ENCODE results near the gene ZNF143.

Gene ZNF143

GRCh38 chr11:9524001-9524400, 63.2 kb downstream of the ZNF143 start:
- Histone ChIP-seq H2BK12ac (ENCODE audit: low read length) (no peak overlapping the region), H3K4ac (ENCODE audit: low read length) (no peak overlapping the region), H3K23ac (ENCODE audit: low read depth, low read length, poor library complexity) (no peak overlapping the region), H3K4me1 (ENCODE audit: control insufficient read depth in 2 of 2, insufficient read depth in 1 of 2, low read depth in 1 of 2, low read length in 2 of 2) (no peaks in the 10 kb centered on the region), H4K91ac (ENCODE audit: low read depth, low read length, poor library complexity) (no peak overlapping the region), H3K9ac (ENCODE audit: low read depth, low read length, poor library complexity) (no peak overlapping the region), H4K8ac (ENCODE audit: low read depth, low read length) (no peak overlapping the region), H3K18ac (ENCODE audit: low read length) (no peak overlapping the region), H2AK5ac (ENCODE audit: low read depth, low read length) (no peak overlapping the region), H2BK120ac (ENCODE audit: low read depth, low read length) (no peak overlapping the region), H3K4me3 (ENCODE audit: low read length in 2 of 2) (no peak overlapping the region), H2AFZ (ENCODE audit: low read length) (no peak overlapping the region), H3K9me3 (replicated peaks in 1 of 2; ENCODE audit: control insufficient read depth in 2 of 2, insufficient read depth in 1 of 2, low read depth in 1 of 2, low read length in 2 of 2) (no peaks in the 10 kb centered on the region), H3K14ac (ENCODE audit: low read length) (no peak overlapping the region), H2BK15ac (ENCODE audit: low read length) (no peak overlapping the region), H3K36me3 (replicated peaks in 1 of 2; ENCODE audit: control insufficient read depth in 2 of 2, insufficient read depth in 2 of 2, low read length in 2 of 2) (peaks cover 9 to 48% of the 10 kb centered on the region in 2 donors), H3K4me2 (ENCODE audit: insufficient read depth, low read length, poor library complexity, severe bottlenecking) (no peak overlapping the region), H3K27me3 (ENCODE audit: control insufficient read depth in 3 of 3, insufficient read depth in 3 of 3, low read depth in 1 of 3, low read length in 3 of 3) (no peaks in the 10 kb centered on the region), H3K27ac (replicated peaks; ENCODE audit: low read length) (no peak overlapping the region), H3K79me1 (ENCODE audit: low read depth, low read length) (no peaks in the 10 kb centered on the region), H2BK5ac (ENCODE audit: low read length) (no peak overlapping the region)
- WGBS, 2 donors (ENCODE audit: extremely low coverage in 2 of 2, insufficient read length in 2 of 2, insufficient replicate concordance in 1 of 2): no CpG with 5 or more reads among the region's 2 CpGs
- DNase-seq (ENCODE audit: low spot score): no peak

- Histone ChIP-seq H3K27ac (replicated peaks; ENCODE audit: low read length) (no peak overlapping the region), H4K8ac (ENCODE audit: low read depth, low read length) (no peak overlapping the region), H2BK5ac (ENCODE audit: low read length) (no peak overlapping the region), H3K4me1 (ENCODE audit: control insufficient read depth in 2 of 2, insufficient read depth in 1 of 2, low read depth in 1 of 2, low read length in 2 of 2) (peaks cover 0 to 11% of the 10 kb centered on the region in 2 donors), H3K18ac (ENCODE audit: low read length) (no peak overlapping the region), H2BK12ac (ENCODE audit: low read length) (no peak overlapping the region), H3K4ac (ENCODE audit: low read length) (no peak overlapping the region), H2AK5ac (ENCODE audit: low read depth, low read length) (no peak overlapping the region), H3K27me3 (ENCODE audit: control insufficient read depth in 3 of 3, insufficient read depth in 3 of 3, low read depth in 1 of 3, low read length in 3 of 3) (no peaks in the 10 kb centered on the region), H3K36me3 (replicated peaks in 1 of 2; ENCODE audit: control insufficient read depth in 2 of 2, insufficient read depth in 2 of 2, low read length in 2 of 2) (peaks cover 9 to 40% of the 10 kb centered on the region in 2 donors), H3K4me3 (ENCODE audit: low read length in 2 of 2) (no peak overlapping the region), H3K9me3 (replicated peaks in 1 of 2; ENCODE audit: control insufficient read depth in 2 of 2, insufficient read depth in 1 of 2, low read depth in 1 of 2, low read length in 2 of 2) (no peaks in the 10 kb centered on the region), H3K23ac (ENCODE audit: low read depth, low read length, poor library complexity) (no peak overlapping the region), H3K9ac (ENCODE audit: low read depth, low read length, poor library complexity) (peak overlapping the region; percentile 63), H2BK120ac (ENCODE audit: low read depth, low read length) (no peak overlapping the region), H2AFZ (ENCODE audit: low read length) (no peak overlapping the region), H2BK15ac (ENCODE audit: low read length) (no peak overlapping the region), H3K4me2 (ENCODE audit: insufficient read depth, low read length, poor library complexity, severe bottlenecking) (no peak overlapping the region), H3K14ac (ENCODE audit: low read length) (no peak overlapping the region), H4K91ac (ENCODE audit: low read depth, low read length, poor library complexity) (no peak overlapping the region), H3K79me1 (ENCODE audit: low read depth, low read length) (no peaks in the 10 kb centered on the region)
- WGBS, 2 donors (ENCODE audit: extremely low coverage in 2 of 2, insufficient read length in 2 of 2, insufficient replicate concordance in 1 of 2): no CpG with 5 or more reads among the region's 3 CpGs
- no peak for DNase-seq (ENCODE audit: low spot score)
These were observed 64.3 kb downstream of the ZNF143 start for GRCh38 chr11:9525116-9525515.

- Histone ChIP-seq H3K4me1 (ENCODE audit: control insufficient read depth in 2 of 2, insufficient read depth in 1 of 2, low read depth in 1 of 2, low read length in 2 of 2) (peaks cover 0 to 14% of the 10 kb centered on the region in 2 donors), H2BK120ac (ENCODE audit: low read depth, low read length) (no peak overlapping the region), H4K91ac (ENCODE audit: low read depth, low read length, poor library complexity) (no peak overlapping the region), H2BK12ac (ENCODE audit: low read length) (no peak overlapping the region), H3K9me3 (replicated peaks in 1 of 2; ENCODE audit: control insufficient read depth in 2 of 2, insufficient read depth in 1 of 2, low read depth in 1 of 2, low read length in 2 of 2) (no peaks in the 10 kb centered on the region), H3K4me2 (ENCODE audit: insufficient read depth, low read length, poor library complexity, severe bottlenecking) (no peak overlapping the region), H2BK15ac (ENCODE audit: low read length) (no peak overlapping the region), H3K4me3 (ENCODE audit: low read length in 2 of 2) (no peak overlapping the region), H3K36me3 (replicated peaks in 1 of 2; ENCODE audit: control insufficient read depth in 2 of 2, insufficient read depth in 2 of 2, low read length in 2 of 2) (peaks cover 7 to 33% of the 10 kb centered on the region in 2 donors), H4K8ac (ENCODE audit: low read depth, low read length) (no peak overlapping the region), H3K9ac (ENCODE audit: low read depth, low read length, poor library complexity) (no peak overlapping the region), H3K27me3 (ENCODE audit: control insufficient read depth in 3 of 3, insufficient read depth in 3 of 3, low read depth in 1 of 3, low read length in 3 of 3) (no peaks in the 10 kb centered on the region), H2AFZ (ENCODE audit: low read length) (no peak overlapping the region), H3K18ac (ENCODE audit: low read length) (no peak overlapping the region), H3K14ac (ENCODE audit: low read length) (no peak overlapping the region), H3K79me1 (ENCODE audit: low read depth, low read length) (peaks cover 3% of the 10 kb centered on the region), H3K23ac (ENCODE audit: low read depth, low read length, poor library complexity) (no peak overlapping the region), H2BK5ac (ENCODE audit: low read length) (no peak overlapping the region), H3K4ac (ENCODE audit: low read length) (no peak overlapping the region), H3K27ac (replicated peaks; ENCODE audit: low read length) (no peak overlapping the region), H2AK5ac (ENCODE audit: low read depth, low read length) (no peak overlapping the region)
- no peak for DNase-seq (ENCODE audit: low spot score)
- no CpG with 5 or more reads among the region's 8 CpGs for WGBS, 2 donors (ENCODE audit: extremely low coverage in 2 of 2, insufficient read length in 2 of 2, insufficient replicate concordance in 1 of 2)
These were observed 66.8 kb downstream of the ZNF143 start for GRCh38 chr11:9527481-9528135.

GRCh38 chr11:9528136-9528501, 67.3 kb downstream of the ZNF143 start:
- H3K79me1 ChIP-seq (ENCODE audit: low read depth, low read length): peaks cover 3% of the 10 kb centered on the region
- H3K18ac ChIP-seq (ENCODE audit: low read length): no peak overlapping the region
- H3K4me1 ChIP-seq (ENCODE audit: control insufficient read depth in 2 of 2, insufficient read depth in 1 of 2, low read depth in 1 of 2, low read length in 2 of 2): peaks cover under 1 to 14% of the 10 kb centered on the region in 2 donors
- no peaks in the 10 kb centered on the region for H3K9me3 ChIP-seq (replicated peaks in 1 of 2; ENCODE audit: control insufficient read depth in 2 of 2, insufficient read depth in 1 of 2, low read depth in 1 of 2, low read length in 2 of 2)
- no CpG with 5 or more reads among the region's 1 CpG for WGBS, 2 donors (ENCODE audit: extremely low coverage in 2 of 2, insufficient read length in 2 of 2, insufficient replicate concordance in 1 of 2)
- no peak overlapping the region for H2BK5ac ChIP-seq (ENCODE audit: low read length)
- no peak overlapping the region for H2AK5ac ChIP-seq (ENCODE audit: low read depth, low read length)
- DNase-seq (ENCODE audit: low spot score): no peak
- H3K4me2 ChIP-seq (ENCODE audit: insufficient read depth, low read length, poor library complexity, severe bottlenecking): no peak overlapping the region
- H3K27ac ChIP-seq (replicated peaks; ENCODE audit: low read length): no peak overlapping the region
- H4K8ac ChIP-seq (ENCODE audit: low read depth, low read length): no peak overlapping the region
- H2BK120ac ChIP-seq (ENCODE audit: low read depth, low read length): no peak overlapping the region
- no peak overlapping the region for H3K4me3 ChIP-seq (ENCODE audit: low read length in 2 of 2)
- no peak overlapping the region for H2AFZ ChIP-seq (ENCODE audit: low read length)
- H2BK12ac ChIP-seq (ENCODE audit: low read length): no peak overlapping the region
- no peak overlapping the region for H3K4ac ChIP-seq (ENCODE audit: low read length)
- H4K91ac ChIP-seq (ENCODE audit: low read depth, low read length, poor library complexity): no peak overlapping the region
- H3K9ac ChIP-seq (ENCODE audit: low read depth, low read length, poor library complexity): no peak overlapping the region
- no peak overlapping the region for H3K23ac ChIP-seq (ENCODE audit: low read depth, low read length, poor library complexity)
- H2BK15ac ChIP-seq (ENCODE audit: low read length): no peak overlapping the region
- H3K14ac ChIP-seq (ENCODE audit: low read length): no peak overlapping the region
- H3K36me3 ChIP-seq (replicated peaks in 1 of 2; ENCODE audit: control insufficient read depth in 2 of 2, insufficient read depth in 2 of 2, low read length in 2 of 2): peaks cover 7 to 33% of the 10 kb centered on the region in 2 donors
- H3K27me3 ChIP-seq (ENCODE audit: control insufficient read depth in 3 of 3, insufficient read depth in 3 of 3, low read depth in 1 of 3, low read length in 3 of 3): no peaks in the 10 kb centered on the region
